Neural cell (in vitro differentiated cells): ENCODE results near the gene AP2A2. TPM values are rescaled to one million over a fixed set of nuclear protein-coding genes. Genes with fewer than 3 reads are reported as not detected.

ENCODE experiments used
- H2AFZ ChIP-seq: fragments of 200-600, 300-800 bp; sonication (generic), shearing (Covaris generic); 2 replicates; pipeline ENCODE4 v1.6.0; 2014; ENCODE audit warnings: low read depth, mild to moderate bottlenecking, antibody characterized with exemption, low read length, moderate library complexity
- H3F3A ChIP-seq: fragments of 200-600 bp; shearing (Covaris generic); 2 replicates; pipeline ENCODE4 v1.6.1; 2016; ENCODE audit warnings: mild to moderate bottlenecking, moderate library complexity, mixed read lengths, antibody characterized with exemption, low read length; ENCODE audit not compliant: insufficient read depth, poor library complexity, severe bottlenecking
- H3K27ac ChIP-seq: fragments of 200-600, 300-800 bp; sonication (generic), shearing (Covaris generic); 2 replicates; pipeline ENCODE4 v1.5.1; 2014; ENCODE audit warnings: mild to moderate bottlenecking, low read length, moderate library complexity
- H3K27me3 ChIP-seq: fragments of 300-800, 200-600 bp; sonication (generic), shearing (Covaris generic); 2 replicates; pipeline ENCODE4 v1.6.0; 2014; ENCODE audit warnings: mild to moderate bottlenecking, low read depth, low read length, moderate library complexity; ENCODE audit not compliant: insufficient read depth
- H3K36me3 ChIP-seq: fragments of 300-800, 200-600 bp; sonication (generic), shearing (Covaris generic); 2 replicates; pipeline ENCODE4 v1.5.1; 2014; ENCODE audit warnings: mild to moderate bottlenecking, antibody characterized with exemption, low read length, moderate library complexity; ENCODE audit not compliant: insufficient read depth
- H3K4me2 ChIP-seq: fragments of 300-800, 200-600 bp; sonication (generic), shearing (Covaris generic); 2 replicates; pipeline ENCODE4 v1.6.0; 2014; ENCODE audit warnings: mild to moderate bottlenecking, low read length
- H3K4me3 ChIP-seq: fragments of 300-800, 200-600 bp; sonication (generic), shearing (Covaris generic); 2 replicates; pipeline ENCODE4 v1.5.1; 2014; ENCODE audit warnings: mild to moderate bottlenecking, low read length, moderate library complexity
- H3K79me2 ChIP-seq: fragments of 200-600 bp; shearing (Covaris generic); replicated peaks from 2 replicates; pipeline ENCODE4 v1.6.0; 2014; ENCODE audit warnings: mild to moderate bottlenecking, low read length, moderate library complexity; ENCODE audit not compliant: insufficient read depth
- H3K9ac ChIP-seq: fragments of 300-800, 200-600 bp; sonication (generic), shearing (Covaris generic); 2 replicates; pipeline ENCODE4 v1.6.1; 2016; ENCODE audit warnings: mild to moderate bottlenecking, low read length, mixed read lengths
- H3K9me2 ChIP-seq: fragments of 200-600 bp; shearing (Covaris generic); 2 replicates; pipeline ENCODE4 v1.6.1; 2016; ENCODE audit warnings: mild to moderate bottlenecking, low read length, mixed read lengths; ENCODE audit not compliant: insufficient read depth
- H3K9me3 ChIP-seq: fragments of 200-600, 300-800 bp; sonication (generic), shearing (Covaris generic); 2 replicates; pipeline ENCODE4 v1.6.1; 2016; ENCODE audit warnings: mild to moderate bottlenecking, mixed run types, low read length, moderate library complexity, mixed read lengths
- H4K20me1 ChIP-seq: fragments of 200-600 bp; shearing (Covaris generic); 2 replicates; pipeline ENCODE4 v1.6.1; 2016; ENCODE audit warnings: mild to moderate bottlenecking, mixed run types; ENCODE audit not compliant: insufficient read depth
- CTCF ChIP-seq: fragments of 450-650 bp; IDR thresholded peaks from 2 replicates; pipeline ENCODE4 v1.5.1; 2014; ENCODE audit warnings: antibody characterized with exemption, mild to moderate bottlenecking, moderate library complexity; ENCODE audit not compliant: poor library complexity, severe bottlenecking
- EP300 ChIP-seq: fragments of 450-650 bp; conservative IDR thresholded peaks from 2 replicates; pipeline ENCODE4 v1.6.1; 2014; ENCODE audit warnings: antibody characterized with exemption, mild to moderate bottlenecking, moderate library complexity; ENCODE audit not compliant: poor library complexity, severe bottlenecking
- EZH2 ChIP-seq: fragments of 200-600, 300-800 bp; shearing (Covaris generic), sonication (generic); IDR thresholded peaks from 2 replicates; pipeline ENCODE4 v1.6.1; 2014; ENCODE audit warnings: antibody characterized with exemption, low read length, borderline replicate concordance, mild to moderate bottlenecking; ENCODE audit not compliant: insufficient read depth, poor library complexity, severe bottlenecking
- MXI1 ChIP-seq: fragments of 450-650 bp; conservative IDR thresholded peaks from 2 replicates; pipeline ENCODE4 v1.6.1; 2014; ENCODE audit warnings: antibody characterized with exemption, mild to moderate bottlenecking; ENCODE audit not compliant: poor library complexity, severe bottlenecking
- POLR2AphosphoS5 ChIP-seq: IDR thresholded peaks from 2 replicates; pipeline ENCODE4 v1.6.1; 2012
- RAD21 ChIP-seq: fragments of 450-650 bp; conservative IDR thresholded peaks from 2 replicates; pipeline ENCODE4 v1.6.1; 2014; ENCODE audit warnings: antibody characterized with exemption, mild to moderate bottlenecking, moderate library complexity
- REST ChIP-seq: IDR thresholded peaks from 2 replicates; pipeline ENCODE4 v1.6.1; 2012; ENCODE audit warnings: borderline replicate concordance
- SMC3 ChIP-seq: fragments of 450-650 bp; conservative IDR thresholded peaks from 2 replicates; pipeline ENCODE4 v1.6.1; 2014; ENCODE audit warnings: antibody characterized with exemption, mild to moderate bottlenecking, moderate library complexity; ENCODE audit not compliant: poor library complexity
- TAF1 ChIP-seq: IDR thresholded peaks from 2 replicates; pipeline ENCODE4 v1.6.1; 2012; ENCODE audit warnings: low read depth
- polyA plus RNA-seq: library from polyadenylated mRNA; depleted of rRNA; stranded (reverse); fragments of >200 nt; gene quantifications from 2 replicates; pipeline ENCODE4 v1.2.3, GENCODE V29; 2014
- small RNA-seq, 3 experiments: library from RNA; depleted of rRNA; stranded (forward); fragments of <200 nt; gene quantifications; one replicate each; pipeline ENCODE3, GENCODE V24; 2012

AP2A2 gene
- polyA plus RNA-seq, 1 donor from 2014 or later: 46.5 TPM

GRCh38 chr11:1060410-1060809 lies 134.7 kb downstream of the AP2A2 start:
- no peak overlapping the region for H3K9ac ChIP-seq
- H3K27ac ChIP-seq: no peak overlapping the region
- no peaks in the 10 kb centered on the region for H3K9me2 ChIP-seq
- H2AFZ ChIP-seq: no peak overlapping the region
- no peaks in the 10 kb centered on the region for H3K79me2 ChIP-seq
- no peaks in the 10 kb centered on the region for H3F3A ChIP-seq
- TF ChIP-seq CTCF: no peak
- no peak for TF ChIP-seq TAF1
- TF ChIP-seq REST: no peak
- no peak for TF ChIP-seq RAD21
- TF ChIP-seq EZH2: no peak
- TF ChIP-seq POLR2AphosphoS5: no peak
- no peak for TF ChIP-seq EP300
- no peak for TF ChIP-seq MXI1
- no peak for TF ChIP-seq SMC3
- H3K4me2 ChIP-seq: no peak overlapping the region
- no peaks in the 10 kb centered on the region for H4K20me1 ChIP-seq
- no peaks in the 10 kb centered on the region for H3K36me3 ChIP-seq
- H3K4me3 ChIP-seq: no peak overlapping the region
- peaks cover 5% of the 10 kb centered on the region for H3K9me3 ChIP-seq
- H3K27me3 ChIP-seq: no peaks in the 10 kb centered on the region

- Histone ChIP-seq H3K9ac (no peak overlapping the region), H3K27ac (no peak overlapping the region), H2AFZ (no peak overlapping the region), H3K4me3 (no peak overlapping the region), H3K9me2 (no peaks in the 10 kb centered on the region), H3K79me2 (no peaks in the 10 kb centered on the region), H3K27me3 (no peaks in the 10 kb centered on the region), H3K4me2 (no peak overlapping the region), H4K20me1 (no peaks in the 10 kb centered on the region), H3F3A (no peaks in the 10 kb centered on the region), H3K9me3 (peaks cover 5% of the 10 kb centered on the region), H3K36me3 (no peaks in the 10 kb centered on the region)
- TF ChIP-seq CTCF (no peak), POLR2AphosphoS5 (no peak), RAD21 (no peak), TAF1 (no peak), SMC3 (no peak)
These were observed 135.4 kb downstream of the AP2A2 start for GRCh38 chr11:1060852-1061616.

Small RNA genes within 50 kb of the gene (small RNA-seq; reads per million reads assigned to genes)
- 0 reads per million in 3 experiments for gene RNU6-1025P

Other genes with a start within 250 kb of the AP2A2 start
- gene DEAF1, start 230.6 kb upstream of the AP2A2 start, polyA plus RNA-seq: 87.6 and 94.9 TPM in 2 replicates
- gene TMEM80, start 230.1 kb upstream of the AP2A2 start, polyA plus RNA-seq: 23.1 and 30.9 TPM in 2 replicates
- gene EPS8L2, start 219.6 kb upstream of the AP2A2 start, polyA plus RNA-seq: 3.5 and 7.5 TPM in 2 replicates
- gene TALDO1, start 178.4 kb upstream of the AP2A2 start, polyA plus RNA-seq: 156 and 158 TPM in 2 replicates
- gene GATD1, start 148.4 kb upstream of the AP2A2 start, polyA plus RNA-seq: 131 and 146 TPM in 2 replicates
- 11.8 and 16.2 TPM in 2 replicates for gene CEND1, start 135.8 kb upstream of the AP2A2 start, polyA plus RNA-seq
- gene SLC25A22, start 127.6 kb upstream of the AP2A2 start, polyA plus RNA-seq: 40.9 and 66.4 TPM in 2 replicates
- 13.3 and 34.9 TPM in 2 replicates for gene PIDD1, start 120.6 kb upstream of the AP2A2 start, polyA plus RNA-seq
- 147 and 167 TPM in 2 replicates for gene RPLP2, start 115.9 kb upstream of the AP2A2 start, polyA plus RNA-seq
- 7.3 and 7.8 TPM in 2 replicates for gene PNPLA2, start 107.0 kb upstream of the AP2A2 start, polyA plus RNA-seq
- 1.2 and 6.5 TPM in 2 replicates for gene CRACR2B, start 98.0 kb upstream of the AP2A2 start, polyA plus RNA-seq
- gene CD151, start 92.9 kb upstream of the AP2A2 start, polyA plus RNA-seq: 70.8 and 80.1 TPM in 2 replicates
- gene POLR2L, start 83.3 kb upstream of the AP2A2 start, polyA plus RNA-seq: 50.6 and 62.3 TPM in 2 replicates
- 68.1 and 68.3 TPM in 2 replicates for gene TSPAN4, start 83.0 kb upstream of the AP2A2 start, polyA plus RNA-seq
- gene CHID1, start 15.1 kb upstream of the AP2A2 start, polyA plus RNA-seq: 51.2 and 81.3 TPM in 2 replicates
- not detected in 2 replicates for gene MUC6, start 110.8 kb downstream of the AP2A2 start, polyA plus RNA-seq
- not detected in 2 replicates for gene MUC2, start 149.0 kb downstream of the AP2A2 start, polyA plus RNA-seq
- not detected in 2 replicates for gene MUC5AC, start 232.1 kb downstream of the AP2A2 start, polyA plus RNA-seq